ENCODE data around the gene ETFDH. TPM values are rescaled to one million over a fixed set of nuclear protein-coding genes. Genes with fewer than 3 reads are reported as not detected.

The ETFDH gene
- total and polyA plus RNA-seq, 9 of the 15 experiments (the other 6 are each of a cell fraction or from before 2014, with no cell fraction given) = 14.6 to 33.6 (median 25.9) TPM

DNA sequence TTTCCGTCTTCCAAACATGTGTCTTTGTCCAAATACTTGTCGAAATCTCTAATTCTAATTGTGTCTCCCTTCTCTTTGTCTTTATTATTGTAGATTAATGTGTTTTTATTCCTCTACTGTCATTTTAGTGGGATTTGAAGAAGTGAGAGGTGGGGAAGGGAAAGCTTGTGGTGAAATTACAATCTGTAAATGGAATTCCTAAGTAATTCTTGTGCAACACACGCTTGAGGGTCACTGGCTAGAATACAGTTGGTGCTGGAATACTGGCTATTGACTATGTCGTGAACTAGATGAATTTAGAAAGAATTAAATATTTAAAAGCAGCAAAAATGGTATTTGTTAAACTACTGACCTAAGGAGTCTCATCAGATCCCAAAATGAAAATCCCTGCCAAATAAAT lies 86.0 kb downstream of the ETFDH start (continued):
- TF ChIP-seq, protein P1, sequence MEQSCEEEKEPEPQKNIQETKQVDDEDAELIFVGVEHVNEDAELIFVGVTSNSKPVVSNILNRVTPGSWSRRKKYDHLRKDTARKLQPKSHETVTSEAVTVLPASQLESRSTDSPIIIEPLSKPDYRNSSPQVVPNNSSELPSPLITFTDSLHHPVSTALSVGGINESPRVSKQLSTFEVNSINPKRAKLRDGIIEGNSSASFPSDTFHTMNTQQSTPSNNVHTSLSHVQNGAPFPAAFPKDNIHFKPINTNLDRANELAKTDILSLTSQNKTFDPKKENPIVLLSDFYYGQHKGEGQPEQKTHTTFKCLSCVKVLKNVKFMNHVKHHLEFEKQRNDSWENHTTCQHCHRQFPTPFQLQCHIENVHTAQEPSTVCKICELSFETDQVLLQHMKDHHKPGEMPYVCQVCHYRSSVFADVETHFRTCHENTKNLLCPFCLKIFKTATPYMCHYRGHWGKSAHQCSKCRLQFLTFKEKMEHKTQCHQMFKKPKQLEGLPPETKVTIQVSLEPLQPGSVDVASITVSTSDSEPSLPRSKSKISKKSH (CRISPR knock-in tag; IDR thresholded peaks at IDR 0.05) = no peak
- no peak for TF ChIP-seq RB1 (IDR thresholded peaks at IDR 0.05; ENCODE audit: low read depth)

- Histone ChIP-seq H3K4me2 (ENCODE audit: insufficient read depth, low read length) (no peak overlapping the region), H3K27me3 (ENCODE audit: control insufficient read depth in 2 of 2, insufficient read depth in 2 of 2, low read length in 2 of 2) (no peaks in the 10 kb centered on the region), H3K27ac (ENCODE audit: extremely low read depth, low read depth, low read length) (no peak overlapping the region), H3K4me1 (replicated peaks in 1 of 2; ENCODE audit: control insufficient read depth in 2 of 2, insufficient read depth in 2 of 2, low read length in 2 of 2) (peaks cover 0 to 4% of the 10 kb centered on the region in 2 experiments; a peak in 1 of 5 replicates), H3K4me3 (no peak overlapping the region), H2AFZ (ENCODE audit: low read depth, low read length) (no peak overlapping the region), H4K20me1 (replicated peaks; ENCODE audit: control insufficient read depth, insufficient read depth, low read length) (no peaks in the 10 kb centered on the region), H3K79me2 (ENCODE audit: control insufficient read depth, insufficient read depth, low read length) (no peaks in the 10 kb centered on the region), H3K9ac (ENCODE audit: insufficient read depth in 1 of 2, low read depth in 2 of 2, low read length in 2 of 2) (no peak overlapping the region), H3K36me3 (ENCODE audit: control insufficient read depth, insufficient read depth, low read length) (no peaks in the 10 kb centered on the region), H3K9me1 (ENCODE audit: control insufficient read depth, insufficient read depth, low read length) (no peaks in the 10 kb centered on the region), H3K9me3 (replicated peaks; ENCODE audit: control insufficient read depth, insufficient read depth, low read depth, low read length) (no peaks in the 10 kb centered on the region)
- DNase-seq (ENCODE audit: extremely low read depth in 1 of 4, low spot score in 3 of 4) (no peak), ATAC-seq (no peak), FAIRE-seq (no peak)
- 39% methylated on average over 4 of the region's 4 CpGs for WGBS (ENCODE audit: insufficient coverage, low coverage, missing lambda C conversion rate)
- TF ChIP-seq CCAR2 (IDR thresholded peaks at IDR 0.05; ENCODE audit: low read depth, low read length) (no peak), TAL1 (IDR thresholded peaks at IDR 0.05) (no peak), TAF9B (IDR thresholded peaks at IDR 0.05; ENCODE audit: partially characterized antibody) (no peak), SAP30 (IDR thresholded peaks at IDR 0.05; ENCODE audit: borderline replicate concordance, insufficient read depth, low read depth, low read length, poor library complexity, severe bottlenecking) (no peak), PRMT5 (CRISPR knock-in tag; IDR thresholded peaks at IDR 0.05) (no peak), KAT7 (CRISPR knock-in tag; IDR thresholded peaks at IDR 0.05; ENCODE audit: borderline replicate concordance) (no peak), ADNP (tag; IDR thresholded peaks at IDR 0.05) (no peak), ZNF121 (CRISPR knock-in tag; conservative IDR thresholded peaks at IDR 0.05) (no peak), POLR2AphosphoS5 (IDR thresholded peaks at IDR 0.05; ENCODE audit: control insufficient read depth, insufficient read depth, low read depth, low read length) (no peak), PHF20 (IDR thresholded peaks at IDR 0.05; ENCODE audit: partially characterized antibody) (no peak), STAT5A (IDR thresholded peaks at IDR 0.05; ENCODE audit: borderline replicate concordance, low read length) (no peak), BRF1 (IDR thresholded peaks at IDR 0.05; ENCODE audit: borderline replicate concordance, extremely low read depth, insufficient read length) (no peak)
- TF ChIP-seq, protein P2, sequence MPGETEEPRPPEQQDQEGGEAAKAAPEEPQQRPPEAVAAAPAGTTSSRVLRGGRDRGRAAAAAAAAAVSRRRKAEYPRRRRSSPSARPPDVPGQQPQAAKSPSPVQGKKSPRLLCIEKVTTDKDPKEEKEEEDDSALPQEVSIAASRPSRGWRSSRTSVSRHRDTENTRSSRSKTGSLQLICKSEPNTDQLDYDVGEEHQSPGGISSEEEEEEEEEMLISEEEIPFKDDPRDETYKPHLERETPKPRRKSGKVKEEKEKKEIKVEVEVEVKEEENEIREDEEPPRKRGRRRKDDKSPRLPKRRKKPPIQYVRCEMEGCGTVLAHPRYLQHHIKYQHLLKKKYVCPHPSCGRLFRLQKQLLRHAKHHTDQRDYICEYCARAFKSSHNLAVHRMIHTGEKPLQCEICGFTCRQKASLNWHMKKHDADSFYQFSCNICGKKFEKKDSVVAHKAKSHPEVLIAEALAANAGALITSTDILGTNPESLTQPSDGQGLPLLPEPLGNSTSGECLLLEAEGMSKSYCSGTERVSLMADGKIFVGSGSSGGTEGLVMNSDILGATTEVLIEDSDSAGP (CRISPR knock-in tag; IDR thresholded peaks at IDR 0.05) = no peak
- intact Hi-C loops (cut with micrococcal nuclease) (no loop called here), in situ Hi-C loops (cut with MboI) (no loop called here)
- no TSS peak for BruUV-seq (replicated peaks)
- CTCF ChIA-PET (ENCODE audit: low intra/inter-chr PET ratio) = no interaction called here
- POLR2A ChIA-PET = interaction anchor here (0.7 kb wide), 2 partner anchors 670 to 1998 kb away, joined by 3 to 4 read pairs; no protein-coding TSS in a partner anchor
Measured at GRCh38 chr4:158758703-158759102, 86.6 kb downstream of the ETFDH start.

Data from K562 (cell line).